ENCODE measurements around the gene PRKD3.

PRKD3 gene

GRCh38 chr2:37349231-37349860 is 24.7 kb upstream of the PRKD3 start:
- no peak overlapping the region for H3K4me2 ChIP-seq (ENCODE audit: insufficient read depth, low read length)
- no peak overlapping the region for H3K9ac ChIP-seq (ENCODE audit: low read depth, low read length)
- no peaks in the 10 kb centered on the region for H3K36me3 ChIP-seq (ENCODE audit: insufficient read depth, low read length)
- H3K4me1 ChIP-seq (ENCODE audit: insufficient read depth, low read length): peaks cover 6% of the 10 kb centered on the region; the same call in 1 of the 2 replicates
- no peak overlapping the region for H2AFZ ChIP-seq (ENCODE audit: low read depth, low read length)
- H3K4me3 ChIP-seq (ENCODE audit: low read depth in 1 of 2, low read length in 2 of 2): no peak overlapping the region
- DNase-seq: no peak
- no peaks in the 10 kb centered on the region for H3K79me2 ChIP-seq (ENCODE audit: insufficient read depth, low read length)
- no peak overlapping the region for H3K27ac ChIP-seq (ENCODE audit: low read length)
- no peaks in the 10 kb centered on the region for H3K9me3 ChIP-seq (ENCODE audit: insufficient read depth, low read length, severe bottlenecking)
- peaks cover 55% of the 10 kb centered on the region for H3K27me3 ChIP-seq (ENCODE audit: insufficient read depth, low read length, poor library complexity)
- no peak for ATAC-seq (ENCODE audit: insufficient read depth, low read depth)
- H4K20me1 ChIP-seq (ENCODE audit: insufficient read depth, low read length): no peaks in the 10 kb centered on the region
- TF ChIP-seq EZH2 (IDR thresholded peaks at IDR 0.05; ENCODE audit: borderline replicate concordance, low read depth, low read length, severe bottlenecking): no peak
- no peak for TF ChIP-seq CTCF (IDR thresholded peaks at IDR 0.05; ENCODE audit: borderline replicate concordance, extremely low read depth, low read length, poor library complexity, severe bottlenecking)

GRCh38 chr2:37348155-37348554 is 23.5 kb upstream of the PRKD3 start:
- no peak for DNase-seq
- H3K9ac ChIP-seq (ENCODE audit: low read depth, low read length): no peak overlapping the region
- no peaks in the 10 kb centered on the region for H4K20me1 ChIP-seq (ENCODE audit: insufficient read depth, low read length)
- peaks cover 62% of the 10 kb centered on the region for H3K27me3 ChIP-seq (ENCODE audit: insufficient read depth, low read length, poor library complexity)
- no peak overlapping the region for H3K4me3 ChIP-seq (ENCODE audit: low read depth in 1 of 2, low read length in 2 of 2)
- no peak overlapping the region for H3K4me2 ChIP-seq (ENCODE audit: insufficient read depth, low read length)
- ATAC-seq (ENCODE audit: insufficient read depth, low read depth): 0 out of 3 replicates have a peak, but pooled peaks have one; percentile 37
- H3K79me2 ChIP-seq (ENCODE audit: insufficient read depth, low read length): no peaks in the 10 kb centered on the region
- TF ChIP-seq EZH2 (IDR thresholded peaks at IDR 0.05; ENCODE audit: borderline replicate concordance, low read depth, low read length, severe bottlenecking): no peak
- no peak for TF ChIP-seq CTCF (IDR thresholded peaks at IDR 0.05; ENCODE audit: borderline replicate concordance, extremely low read depth, low read length, poor library complexity, severe bottlenecking)
- H3K4me1 ChIP-seq (ENCODE audit: insufficient read depth, low read length): peaks cover 6% of the 10 kb centered on the region; the same call in 1 of the 2 replicates
- H2AFZ ChIP-seq (ENCODE audit: low read depth, low read length): no peak overlapping the region
- no peak overlapping the region for H3K27ac ChIP-seq (ENCODE audit: low read length)
- H3K36me3 ChIP-seq (ENCODE audit: insufficient read depth, low read length): no peaks in the 10 kb centered on the region
- H3K9me3 ChIP-seq (ENCODE audit: insufficient read depth, low read length, severe bottlenecking): no peaks in the 10 kb centered on the region

GRCh38 chr2:37344453-37345361 is 20.1 kb upstream of the PRKD3 start, which contains the start of gene QPCT:
Gene QPCT (plus strand): TSS chr2:37344630. CDS start chr2:37344732, 102 bp downstream.
- Histone ChIP-seq H3K9me3 (ENCODE audit: insufficient read depth, low read length, severe bottlenecking) (no peaks in the 10 kb centered on the region), H3K9ac (ENCODE audit: low read depth, low read length) (no peak within 1 kb of the TSS), H3K27ac (ENCODE audit: low read length) (no peak within 1 kb of the TSS), H3K27me3 (ENCODE audit: insufficient read depth, low read length, poor library complexity) (peaks cover 76% of the 10 kb centered on the region), H3K4me2 (ENCODE audit: insufficient read depth, low read length) (no peak within 1 kb of the TSS), H3K4me1 (ENCODE audit: insufficient read depth, low read length) (peaks cover 6% of the 10 kb centered on the region; the same call in 1 of the 2 replicates), H3K36me3 (ENCODE audit: insufficient read depth, low read length) (no peaks in the 10 kb centered on the region), H2AFZ (ENCODE audit: low read depth, low read length) (no peak within 1 kb of the TSS), H4K20me1 (ENCODE audit: insufficient read depth, low read length) (no peaks in the 10 kb centered on the region), H3K4me3 (ENCODE audit: low read depth in 1 of 2, low read length in 2 of 2) (no peak within 1 kb of the TSS), H3K79me2 (ENCODE audit: insufficient read depth, low read length) (no peaks in the 10 kb centered on the region)
- no peak for TF ChIP-seq CTCF (IDR thresholded peaks at IDR 0.05; ENCODE audit: borderline replicate concordance, extremely low read depth, low read length, poor library complexity, severe bottlenecking)
- peak; percentile 78 for TF ChIP-seq EZH2 (IDR thresholded peaks at IDR 0.05; ENCODE audit: borderline replicate concordance, low read depth, low read length, severe bottlenecking)
- ATAC-seq (ENCODE audit: insufficient read depth, low read depth): peak; percentile 79
- DNase-seq: peak; percentile 38

Measured in DND-41 (cell line).